Measurements from ENCODE around the gene PPP2R1B.

Gene PPP2R1B

DNA sequence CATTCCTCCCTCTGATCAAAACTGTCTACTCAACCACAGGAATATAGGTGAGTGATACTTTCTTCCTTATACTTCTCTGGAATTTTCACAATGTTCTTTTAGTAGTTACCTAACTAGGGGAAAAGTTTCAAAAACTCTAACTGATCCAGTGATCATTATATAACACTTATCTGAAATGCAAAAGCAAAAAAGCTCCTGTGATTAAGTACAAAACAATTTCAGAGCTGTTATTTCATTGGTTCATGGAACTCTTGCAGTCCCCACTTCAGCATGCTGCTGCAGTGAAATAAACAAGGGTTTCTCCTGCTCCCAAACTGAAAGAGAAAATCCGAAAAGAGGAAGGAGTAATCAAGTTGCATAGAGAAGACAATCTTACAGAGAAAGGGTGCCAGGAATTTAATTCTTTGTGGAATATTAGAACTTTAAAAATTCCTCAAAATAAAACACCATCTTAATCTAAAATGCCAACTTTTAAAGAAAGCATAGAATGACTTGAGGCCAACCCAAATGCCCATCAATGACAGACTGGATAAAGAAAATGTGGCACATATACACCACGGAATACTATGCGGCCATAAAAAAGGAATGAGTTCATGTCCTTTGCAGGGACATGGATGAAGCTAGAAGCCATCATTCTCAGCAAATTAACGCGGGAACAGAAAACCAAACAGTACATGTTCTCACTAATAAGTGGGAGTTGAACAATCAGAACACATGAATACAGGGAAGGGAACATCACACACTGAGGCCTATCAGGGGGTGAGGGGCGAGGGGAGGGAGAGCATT, 20.3 kb downstream of the PPP2R1B start:
- no peak for DNase-seq

DNA sequence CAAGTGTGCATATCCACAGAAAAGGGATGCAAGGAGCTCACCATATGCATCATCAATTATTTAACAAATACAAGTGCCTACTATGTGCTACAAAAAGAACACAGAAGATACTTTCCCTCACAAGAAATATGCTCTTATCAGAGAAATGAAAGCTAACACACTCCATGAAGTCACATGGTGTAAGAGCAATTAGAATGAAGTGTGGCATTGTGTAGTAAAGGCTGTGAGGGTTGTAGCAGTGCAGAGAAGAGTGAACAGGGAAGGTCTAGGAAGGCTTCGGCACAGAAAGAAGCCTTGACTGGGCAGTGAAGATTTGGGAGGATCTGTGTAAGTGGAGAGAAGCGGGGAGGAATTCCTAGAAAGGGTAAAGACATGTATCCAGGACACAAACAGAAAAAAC, 22.5 kb downstream of the PPP2R1B start:
- no peak for DNase-seq

DNA sequence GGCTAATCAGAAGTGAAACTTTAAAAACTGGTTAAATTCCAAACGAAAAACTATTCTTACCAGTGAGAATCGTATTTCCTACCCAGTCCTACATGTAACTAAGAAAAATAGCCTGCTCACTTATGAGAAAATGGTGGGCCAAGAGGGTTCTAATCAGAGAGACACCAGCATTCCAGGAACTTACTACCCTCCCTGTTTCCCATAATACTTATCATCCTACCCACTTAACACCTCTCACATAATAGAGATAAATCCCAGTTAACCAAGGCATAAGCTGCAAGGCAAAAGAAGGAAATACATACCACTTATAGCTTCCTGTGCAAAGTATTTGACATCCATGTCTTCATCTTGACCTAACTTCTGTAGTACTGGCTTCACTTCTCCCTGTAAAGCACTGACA, 24.4 kb downstream of the PPP2R1B start:
- no peak for DNase-seq

DNA sequence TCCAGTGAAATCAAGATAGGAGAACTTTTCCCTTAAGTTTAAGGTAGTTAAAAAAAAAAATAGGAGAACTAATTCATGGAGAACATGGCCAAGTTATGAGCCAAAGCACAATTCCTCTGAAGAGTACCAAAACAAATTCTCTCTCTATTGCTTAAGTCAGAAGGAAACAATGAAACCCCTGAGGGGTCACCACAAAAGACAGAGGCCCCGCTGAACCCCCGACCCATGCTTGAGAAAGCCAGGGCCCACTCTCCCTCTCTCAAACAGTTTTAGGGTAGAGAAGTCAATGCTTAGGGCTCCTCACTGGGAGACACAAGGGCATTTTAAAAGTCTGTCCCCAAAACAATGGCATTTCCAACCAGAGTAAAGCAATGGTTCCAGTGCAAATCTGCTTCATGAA, 26.9 kb downstream of the PPP2R1B start:
- no peak for DNase-seq

DNA sequence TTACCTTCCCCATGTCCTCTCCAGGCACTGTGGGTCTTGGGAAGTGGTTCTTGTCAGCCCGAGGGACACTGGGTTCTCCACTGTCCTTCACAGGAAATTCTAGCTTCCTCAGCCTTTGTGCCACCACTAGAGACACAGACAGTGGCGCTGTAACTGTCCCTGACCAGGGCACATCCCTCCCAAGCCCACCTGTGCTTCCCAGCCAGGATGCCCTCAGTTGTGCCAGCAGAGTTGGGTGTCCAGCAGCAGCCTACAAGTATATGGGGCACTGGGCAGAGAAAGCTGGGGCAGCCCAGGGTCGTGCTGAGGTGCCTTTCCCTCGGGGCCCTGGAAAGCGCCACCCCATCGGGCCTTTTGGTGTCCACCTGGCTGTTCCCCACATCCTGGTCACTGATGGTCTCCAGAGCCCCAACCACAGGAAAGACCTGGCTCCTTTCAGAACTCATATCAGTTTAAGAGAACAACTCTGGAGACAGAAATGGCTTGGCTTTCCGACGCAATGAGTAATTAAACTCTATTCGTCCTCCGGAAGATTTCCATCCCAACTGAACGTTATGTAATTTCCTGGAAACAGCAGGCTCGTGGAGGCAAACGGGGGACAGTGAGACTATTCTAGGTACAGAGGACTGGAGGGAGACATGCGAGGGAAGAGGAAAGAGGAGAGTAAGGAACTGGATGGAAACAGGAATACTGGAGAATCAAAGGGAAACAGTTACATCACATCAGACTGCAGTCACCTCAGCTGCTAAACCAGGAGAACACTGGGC, 28.6 kb downstream of the PPP2R1B start:
- no peak for DNase-seq

DNA sequence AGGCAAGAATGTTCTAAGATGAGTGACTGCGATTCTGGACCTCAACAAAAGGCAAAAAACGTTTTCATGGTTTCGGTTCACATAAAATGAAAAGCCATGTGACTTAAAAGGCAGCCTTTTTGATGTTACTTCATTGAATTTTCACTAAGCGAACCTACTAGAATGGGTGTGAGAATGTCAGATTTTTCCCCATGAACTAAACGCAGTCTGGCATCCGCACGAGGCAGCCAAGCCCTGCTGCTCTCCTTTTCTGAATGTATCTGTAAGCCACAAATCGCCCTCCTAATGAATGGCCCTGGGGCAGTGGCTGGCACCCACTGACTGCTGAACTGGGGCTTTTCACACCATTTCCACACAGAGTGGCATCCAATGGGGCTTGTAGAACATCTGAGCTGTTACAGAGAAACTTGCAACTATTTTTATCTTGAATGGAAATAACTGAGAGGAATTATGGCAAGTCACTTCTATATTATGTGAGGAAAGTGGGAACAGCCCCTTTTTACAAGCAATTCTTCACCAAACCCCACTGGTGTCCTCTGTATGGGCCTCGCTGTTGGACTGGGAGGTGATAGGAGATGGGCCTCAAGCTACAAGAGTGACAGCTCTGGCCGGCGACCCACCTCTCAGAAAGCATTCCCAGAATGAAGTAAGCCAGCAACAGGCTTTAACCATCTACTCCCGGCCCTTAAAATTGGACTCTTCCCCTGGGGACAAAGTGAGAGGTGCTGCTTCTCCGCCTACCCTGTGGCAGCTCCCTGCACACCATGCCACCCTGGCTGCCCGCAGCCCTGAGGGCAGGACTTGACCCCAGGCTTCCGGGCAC, 29.4 kb downstream of the PPP2R1B start:
- DNase-seq, result no peak

DNA sequence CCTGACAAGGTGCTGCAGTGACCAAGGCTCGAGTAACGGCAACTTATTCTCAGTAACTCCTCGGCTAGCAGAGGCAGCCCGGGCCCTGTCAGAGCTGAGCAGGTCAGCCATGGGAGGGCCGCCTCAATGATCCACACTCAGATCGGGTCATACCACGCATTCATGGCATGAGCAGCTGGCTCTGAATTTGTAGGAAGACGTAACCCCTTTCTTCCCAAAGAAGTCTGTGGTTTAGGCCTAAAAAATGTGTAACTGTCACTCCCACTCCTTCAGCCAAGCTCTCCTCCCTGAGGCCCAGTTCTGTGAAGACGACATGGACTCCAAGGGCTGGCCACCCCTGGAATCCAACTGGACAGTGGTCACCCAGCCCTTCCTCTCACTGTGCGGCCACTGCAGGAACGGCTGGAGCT, 30.0 kb downstream of the PPP2R1B start:
- DNase-seq, result no peak

DNA sequence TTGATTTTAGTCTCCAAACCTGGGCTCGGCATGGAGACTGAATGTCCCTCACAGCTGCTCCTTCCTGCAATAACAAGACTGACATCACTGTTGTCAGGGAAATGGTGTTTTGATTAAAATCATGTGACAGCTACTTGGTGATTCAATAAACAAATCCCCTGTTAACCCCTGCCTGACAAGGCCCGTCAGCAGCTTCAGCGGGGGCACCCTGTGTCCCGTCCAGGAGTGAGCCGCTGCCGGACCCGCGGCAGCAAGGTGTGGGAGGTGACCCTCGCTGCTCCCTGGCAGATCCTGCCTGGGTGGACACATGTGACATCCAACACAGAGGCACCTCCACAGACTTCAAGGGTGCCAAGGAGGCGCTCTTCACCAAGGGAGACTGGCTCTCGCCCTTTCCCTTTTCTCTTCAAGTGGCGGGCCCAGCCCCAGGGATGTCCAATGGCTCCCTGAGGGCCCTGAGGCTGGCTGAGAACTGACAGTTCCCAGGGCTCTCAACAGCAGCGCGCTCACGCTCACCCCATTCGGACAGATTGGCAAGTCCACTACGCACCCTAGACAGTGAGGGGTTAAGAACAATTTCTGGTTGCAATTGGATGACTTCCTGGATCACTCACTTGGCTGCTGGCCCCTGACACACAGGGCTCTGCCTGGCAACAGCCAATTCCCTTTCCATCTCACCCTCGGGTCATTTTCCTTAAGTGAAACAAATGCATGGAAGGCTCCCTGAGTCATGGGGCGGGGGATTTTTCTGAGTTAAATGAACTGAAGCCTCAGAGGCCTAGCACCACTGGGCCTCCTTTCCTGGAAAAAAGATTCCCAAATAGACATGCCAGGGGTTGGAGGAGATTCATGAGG, 30.7 kb downstream of the PPP2R1B start:
- no peak for DNase-seq

DNA sequence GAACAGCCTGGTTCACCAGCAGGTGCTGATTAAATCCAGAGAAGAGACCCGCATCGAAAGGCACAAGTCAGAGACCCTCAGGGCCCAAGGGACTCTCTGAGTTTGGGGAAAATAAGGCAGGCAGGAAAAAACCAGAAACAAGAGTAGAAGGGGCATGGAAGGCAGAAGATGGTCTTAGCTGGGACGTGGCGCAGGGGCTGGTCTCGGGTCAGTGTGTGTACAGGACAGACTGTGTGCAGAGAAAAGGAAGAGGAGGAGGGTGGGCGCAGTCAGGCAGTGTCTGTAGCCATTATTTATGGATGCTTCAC, 31.3 kb downstream of the PPP2R1B start:
- no peak for DNase-seq

DNA sequence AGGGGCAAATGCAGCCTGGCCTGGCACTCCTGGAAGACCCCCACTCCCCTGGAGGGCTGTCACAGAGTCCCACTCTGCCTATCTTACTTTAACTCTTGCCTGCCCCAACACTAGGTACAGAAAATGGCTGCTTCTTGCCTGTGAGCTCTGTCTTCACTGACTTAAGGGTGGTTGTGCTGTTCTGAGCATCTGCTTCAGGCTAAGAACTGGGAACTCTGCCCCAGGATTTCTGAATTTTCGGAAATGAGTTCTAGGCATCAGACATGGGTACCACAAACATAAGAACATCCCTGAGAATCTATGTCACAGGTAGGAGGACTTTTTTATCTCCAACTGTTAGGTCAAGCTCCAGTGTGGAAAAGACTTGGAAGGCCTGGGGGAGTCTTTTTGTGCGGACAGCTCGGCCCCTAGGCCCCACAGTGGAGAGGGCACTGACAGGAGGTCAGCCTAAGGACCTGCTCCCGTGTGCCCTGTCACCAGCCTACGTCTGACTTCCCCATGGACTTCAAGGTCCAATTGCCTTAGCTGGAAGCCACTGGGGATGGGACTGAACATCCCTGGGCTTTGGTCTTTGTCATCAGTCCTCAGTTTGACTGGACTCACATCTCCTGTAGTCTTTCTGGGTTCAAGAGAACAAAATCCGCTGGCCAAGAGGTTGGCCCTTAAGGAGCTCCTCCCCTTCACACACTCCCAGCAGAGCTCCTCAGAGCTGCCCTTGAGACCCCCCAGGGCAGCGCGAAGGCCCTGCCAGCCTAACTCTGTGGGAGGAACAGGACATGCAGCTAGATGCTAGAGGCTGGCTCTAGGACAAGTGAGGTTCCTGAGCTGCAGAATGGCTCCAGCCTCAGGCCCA, 31.9 kb downstream of the PPP2R1B start:
- DNase-seq, result no peak

DNA sequence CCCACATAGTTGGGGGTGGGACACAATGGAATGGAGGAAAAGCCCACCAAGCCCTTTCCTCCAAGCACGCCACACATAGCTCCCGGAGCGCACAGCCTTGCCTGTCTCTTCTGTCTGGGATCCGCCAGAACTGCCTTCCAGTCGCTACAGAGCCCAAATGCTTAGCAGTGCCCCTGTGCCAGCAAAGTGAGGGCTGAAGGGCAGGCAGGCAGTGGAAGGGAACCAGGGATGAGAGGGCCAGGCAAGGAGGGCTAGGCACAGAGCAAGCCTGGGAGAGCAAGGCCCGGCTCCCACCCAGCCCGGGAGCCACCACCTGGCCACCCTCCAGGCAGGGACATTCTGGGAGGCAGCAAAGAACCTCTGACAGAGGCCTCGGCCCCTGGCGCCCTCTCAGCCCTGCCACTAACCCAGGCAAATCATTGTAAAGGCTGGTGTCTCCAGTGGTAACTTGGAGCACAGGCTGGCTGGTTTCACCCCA, 32.5 kb downstream of the PPP2R1B start:
- DNase-seq, result no peak

DNA sequence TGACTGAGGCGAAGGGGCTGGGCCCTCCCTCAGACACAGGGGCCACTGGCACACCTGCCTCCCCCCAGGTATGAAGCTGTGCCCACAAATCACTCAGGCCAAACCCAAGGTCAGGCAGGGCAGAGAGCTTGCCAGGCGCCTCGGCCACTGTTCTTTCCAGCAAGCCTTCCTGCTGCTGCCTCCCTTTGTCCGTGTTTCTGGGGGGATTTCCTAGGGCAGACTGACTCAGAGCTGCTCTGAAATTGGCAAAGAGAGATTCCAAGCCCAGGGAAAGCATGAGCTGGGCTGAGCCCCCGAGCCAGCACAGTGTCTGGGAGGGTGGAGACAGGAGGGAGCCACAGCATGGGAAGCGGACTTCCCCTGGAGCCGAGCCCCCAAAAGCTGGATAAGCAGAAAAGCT, 33.2 kb downstream of the PPP2R1B start:
- no peak for DNase-seq

DNA sequence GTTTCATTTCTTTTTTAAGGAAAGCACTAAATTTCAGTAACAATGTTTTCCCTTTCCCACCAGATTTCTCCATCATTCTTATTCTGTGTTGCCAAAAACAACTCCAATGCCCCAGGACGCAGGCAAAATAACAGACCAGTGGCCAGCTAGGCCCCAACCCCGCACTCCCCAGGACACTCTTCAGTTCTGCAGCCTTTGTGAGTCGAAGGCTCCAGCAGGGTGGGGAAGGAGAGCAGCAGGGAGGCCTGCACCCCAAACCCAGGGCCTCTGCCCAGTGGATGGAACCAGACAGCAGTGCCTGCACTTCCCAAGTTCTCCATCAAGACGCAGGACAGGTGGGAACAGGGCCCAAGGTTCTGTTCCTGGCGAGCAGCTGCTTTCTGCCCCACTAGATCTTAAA, 34.4 kb downstream of the PPP2R1B start:
- DNase-seq, result no peak

DNA sequence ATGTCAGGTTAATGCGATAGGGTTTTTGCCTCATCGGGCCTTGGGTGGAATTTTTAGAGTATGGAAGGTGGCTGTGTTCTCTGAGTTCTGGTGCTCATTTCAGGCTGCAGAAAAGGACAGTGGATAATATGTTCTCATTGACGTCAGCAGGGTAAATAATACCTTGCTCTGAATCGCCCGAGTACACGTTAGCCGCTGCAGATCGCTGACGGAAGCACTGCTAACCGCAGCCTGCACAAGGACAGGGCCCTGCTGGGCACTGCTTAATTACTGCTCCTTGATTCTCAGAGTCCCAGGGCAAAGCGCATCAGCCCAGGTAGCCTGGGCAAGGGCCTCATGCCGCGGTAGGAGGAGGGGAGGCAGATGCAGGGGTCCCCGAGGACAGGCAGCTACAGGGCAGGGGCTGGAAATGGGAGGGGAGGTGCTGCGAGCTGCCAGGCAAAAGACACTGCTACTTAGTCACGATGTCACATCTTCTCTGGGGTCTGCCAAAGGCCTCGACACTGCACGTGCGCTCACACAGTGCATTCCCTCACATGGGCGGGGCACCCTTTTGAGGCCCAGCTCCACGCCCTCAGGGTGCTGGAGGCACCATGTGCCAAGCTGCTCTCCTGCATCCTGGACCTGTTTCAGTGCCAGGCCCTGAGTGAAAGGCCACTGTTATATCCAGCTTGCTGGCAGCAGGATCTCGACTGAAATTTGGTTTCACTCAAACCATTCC, 35.2 kb downstream of the PPP2R1B start:
- DNase-seq, result no peak

DNA sequence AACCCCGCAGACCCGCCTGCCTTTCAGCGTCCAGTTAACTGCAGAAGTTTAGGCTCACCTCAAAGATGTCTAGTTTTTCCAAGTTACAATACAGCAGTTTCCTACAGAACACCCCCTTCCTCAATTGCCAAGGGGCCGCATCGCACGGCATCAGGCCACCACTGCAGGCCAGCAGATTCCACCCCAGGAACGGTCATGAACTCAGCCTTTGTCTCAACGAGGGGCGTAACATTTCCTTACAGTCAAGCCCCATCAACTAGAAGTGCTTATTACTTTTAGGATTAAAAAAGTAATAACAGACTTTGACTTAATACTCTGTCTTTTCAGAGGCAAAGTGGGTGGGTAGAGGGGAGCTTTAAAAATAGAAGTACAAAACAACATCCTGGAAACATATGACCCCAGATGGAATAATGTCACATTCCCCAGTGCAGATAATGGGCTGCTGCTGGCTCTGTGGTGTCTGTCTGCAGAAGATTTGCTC, 36.3 kb downstream of the PPP2R1B start:
- DNase-seq, result no peak

DNA sequence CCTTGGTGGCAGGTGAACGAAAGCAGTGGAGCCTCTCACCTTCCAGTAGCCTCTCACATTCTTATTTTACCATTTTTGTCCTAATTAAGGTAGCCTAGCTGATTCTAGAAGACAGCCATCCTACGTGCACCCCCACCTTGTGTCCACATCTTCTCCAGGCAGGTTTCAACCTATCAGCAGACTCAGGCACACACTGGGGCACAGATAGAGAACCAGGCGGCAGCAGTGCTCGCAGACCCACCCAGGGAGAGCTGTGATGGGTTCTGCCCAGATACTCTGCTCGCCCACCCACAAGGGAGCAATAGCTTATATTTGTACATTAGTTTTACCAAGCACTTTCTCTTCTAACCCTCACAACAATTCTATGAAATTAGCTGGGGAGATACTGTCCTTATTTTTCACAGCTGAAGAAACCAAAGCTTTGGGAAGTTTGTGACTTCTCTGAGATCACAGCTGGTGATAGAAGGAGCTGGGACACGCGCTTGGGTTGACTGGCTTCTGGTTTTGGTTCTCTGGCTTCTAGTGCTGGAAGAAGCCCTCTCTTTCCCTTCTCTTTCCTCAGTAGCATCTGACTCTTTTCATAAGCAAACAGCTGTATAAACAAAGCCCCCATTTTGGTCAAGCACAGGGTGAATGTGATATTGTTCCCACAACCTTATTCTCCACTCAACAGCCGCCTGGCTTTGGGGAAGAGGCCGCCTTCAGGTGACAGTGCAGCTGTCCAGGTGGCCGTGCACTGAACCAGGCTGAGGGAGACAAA, 36.9 kb downstream of the PPP2R1B start:
- no peak for DNase-seq

DNA sequence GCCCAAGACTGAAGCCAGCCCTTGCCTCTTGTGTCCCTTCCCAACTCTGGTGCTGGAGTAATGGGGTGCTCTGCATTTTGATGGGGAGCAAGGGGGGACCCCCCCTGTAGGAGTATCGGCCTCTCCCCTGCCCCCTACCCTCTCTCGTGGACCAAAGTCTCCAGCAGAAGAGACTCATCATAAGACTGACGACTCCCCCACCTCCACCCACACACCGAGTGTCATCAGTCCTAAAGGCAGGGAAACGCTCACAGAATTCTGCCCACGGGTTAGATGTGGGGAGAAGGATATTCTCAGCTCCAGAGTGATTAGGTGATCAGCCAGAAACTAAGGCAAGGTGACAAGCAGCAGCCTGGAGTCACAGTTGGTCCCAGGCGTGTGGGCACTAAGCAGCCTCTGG, 38.8 kb downstream of the PPP2R1B start:
- DNase-seq, result no peak

DNA sequence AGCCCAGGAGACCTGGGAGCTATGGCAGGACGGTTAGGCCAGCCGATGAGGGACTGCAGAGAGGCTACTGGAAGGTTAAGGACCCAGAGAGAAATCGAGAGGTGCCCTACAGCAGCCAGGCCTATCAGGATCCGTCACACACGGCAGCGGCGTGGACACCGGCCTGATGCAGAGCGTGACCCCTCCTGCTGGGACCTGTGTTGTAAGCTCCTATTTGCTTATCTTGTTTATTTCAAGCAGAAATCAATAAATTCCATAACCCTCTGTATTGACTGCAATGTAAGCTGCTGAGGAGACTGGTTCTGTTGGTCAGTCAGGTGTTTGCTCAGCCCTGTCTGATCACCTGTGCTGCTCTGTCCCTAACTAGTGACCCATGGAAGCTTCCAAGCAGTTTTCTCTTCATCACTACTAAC, 39.9 kb downstream of the PPP2R1B start:
- no peak for DNase-seq

DNA sequence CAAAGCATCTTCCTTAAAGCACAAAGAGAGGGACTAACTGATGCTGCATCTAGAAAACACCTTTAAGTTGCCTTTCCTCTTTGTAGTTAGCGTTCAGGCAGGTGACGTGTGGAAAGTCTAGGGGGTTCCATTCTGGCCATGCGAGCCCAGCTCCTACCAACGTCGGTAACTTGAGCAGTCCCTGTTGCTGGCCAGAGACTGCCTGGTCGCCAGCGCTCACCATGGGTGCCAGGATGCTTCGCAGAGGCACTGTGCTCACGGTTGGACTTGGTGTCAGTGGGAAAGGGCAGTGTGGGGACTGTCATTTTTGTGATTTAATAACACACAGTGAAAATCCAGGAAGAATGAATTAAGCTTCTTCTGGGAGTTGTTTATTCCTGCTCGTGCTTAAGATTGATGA, 40.6 kb downstream of the PPP2R1B start:
- no peak for DNase-seq

DNA sequence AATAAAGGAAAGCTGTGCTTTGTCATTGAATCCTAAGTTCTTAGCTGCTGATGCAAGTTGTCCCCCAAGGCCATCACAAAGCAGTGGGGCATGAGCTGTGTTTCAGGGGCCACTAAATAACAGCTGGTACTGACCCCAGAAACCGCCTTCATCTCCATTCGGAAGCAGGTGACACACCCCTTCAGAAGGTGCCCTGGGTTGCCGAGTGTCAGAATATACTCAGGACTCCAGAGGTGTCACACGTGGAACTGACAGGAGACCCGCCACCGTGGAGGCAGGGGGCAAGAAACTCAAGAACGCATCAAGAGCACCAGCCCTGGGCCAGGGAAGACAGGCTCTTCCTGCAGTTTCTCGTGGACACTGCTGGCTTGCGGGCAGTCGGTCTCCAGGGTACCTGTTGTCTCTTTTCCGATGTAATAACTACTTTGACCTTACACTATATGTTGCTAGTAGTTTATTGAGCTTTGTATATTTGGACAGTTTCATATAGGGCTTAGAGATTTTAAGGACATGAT, 41.5 kb downstream of the PPP2R1B start:
- DNase-seq, result no peak
